ENCODE results near the gene CLEC4F.

DNA sequence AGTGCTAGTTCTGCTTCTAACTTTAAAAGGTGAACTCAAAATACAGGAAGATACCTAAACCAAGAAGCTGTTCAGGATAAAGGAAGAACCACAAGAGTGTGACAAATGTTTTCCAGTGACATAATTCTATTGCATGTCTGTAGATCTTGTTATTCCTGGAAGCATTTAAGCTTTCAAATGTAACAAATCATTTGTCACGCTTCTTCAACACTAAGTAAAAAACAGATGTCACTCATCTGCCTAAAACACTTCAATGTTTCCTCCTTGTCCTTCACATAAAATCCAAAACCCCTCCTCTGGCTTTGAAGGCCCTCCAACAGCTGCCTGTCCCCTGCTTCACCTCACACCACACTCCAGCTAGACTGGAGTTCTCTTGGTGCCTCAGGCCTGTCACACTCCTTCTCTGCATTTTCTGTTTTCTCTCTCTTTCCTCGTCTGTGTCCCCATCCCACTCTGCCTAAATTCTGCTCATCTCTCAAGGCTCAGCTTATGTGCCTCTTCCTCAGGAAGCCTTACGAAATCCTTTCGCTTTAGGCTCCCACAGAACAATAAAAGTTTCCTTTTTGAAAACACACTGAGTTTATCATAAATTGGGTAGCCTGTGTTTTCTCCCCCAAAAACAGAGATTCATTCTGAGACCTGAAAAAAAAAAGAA, 6.4 kb upstream of the CLEC4F start:
- TF ChIP-seq CTCF (conservative IDR thresholded peaks at IDR 0.05; ENCODE audit: low read depth in 2 of 2) (no peak), EZH2phosphoT487 (IDR thresholded peaks at IDR 0.05; ENCODE audit: unreplicated experiment) (no peak), CREB1 (CRISPR knock-in tag; IDR thresholded peaks at IDR 0.05; ENCODE audit: low read depth) (no peak), POLR2AphosphoS5 (IDR thresholded peaks at IDR 0.05; ENCODE audit: low read depth) (no peak), EZH2 (IDR thresholded peaks at IDR 0.05; ENCODE audit: low read depth, unreplicated experiment) (no peak), STAT1 (IDR thresholded peaks at IDR 0.05; ENCODE audit: unreplicated experiment) (no peak), JUNB (IDR thresholded peaks at IDR 0.05; ENCODE audit: unreplicated experiment) (no peak)
- TF ChIP-seq, protein P1, sequence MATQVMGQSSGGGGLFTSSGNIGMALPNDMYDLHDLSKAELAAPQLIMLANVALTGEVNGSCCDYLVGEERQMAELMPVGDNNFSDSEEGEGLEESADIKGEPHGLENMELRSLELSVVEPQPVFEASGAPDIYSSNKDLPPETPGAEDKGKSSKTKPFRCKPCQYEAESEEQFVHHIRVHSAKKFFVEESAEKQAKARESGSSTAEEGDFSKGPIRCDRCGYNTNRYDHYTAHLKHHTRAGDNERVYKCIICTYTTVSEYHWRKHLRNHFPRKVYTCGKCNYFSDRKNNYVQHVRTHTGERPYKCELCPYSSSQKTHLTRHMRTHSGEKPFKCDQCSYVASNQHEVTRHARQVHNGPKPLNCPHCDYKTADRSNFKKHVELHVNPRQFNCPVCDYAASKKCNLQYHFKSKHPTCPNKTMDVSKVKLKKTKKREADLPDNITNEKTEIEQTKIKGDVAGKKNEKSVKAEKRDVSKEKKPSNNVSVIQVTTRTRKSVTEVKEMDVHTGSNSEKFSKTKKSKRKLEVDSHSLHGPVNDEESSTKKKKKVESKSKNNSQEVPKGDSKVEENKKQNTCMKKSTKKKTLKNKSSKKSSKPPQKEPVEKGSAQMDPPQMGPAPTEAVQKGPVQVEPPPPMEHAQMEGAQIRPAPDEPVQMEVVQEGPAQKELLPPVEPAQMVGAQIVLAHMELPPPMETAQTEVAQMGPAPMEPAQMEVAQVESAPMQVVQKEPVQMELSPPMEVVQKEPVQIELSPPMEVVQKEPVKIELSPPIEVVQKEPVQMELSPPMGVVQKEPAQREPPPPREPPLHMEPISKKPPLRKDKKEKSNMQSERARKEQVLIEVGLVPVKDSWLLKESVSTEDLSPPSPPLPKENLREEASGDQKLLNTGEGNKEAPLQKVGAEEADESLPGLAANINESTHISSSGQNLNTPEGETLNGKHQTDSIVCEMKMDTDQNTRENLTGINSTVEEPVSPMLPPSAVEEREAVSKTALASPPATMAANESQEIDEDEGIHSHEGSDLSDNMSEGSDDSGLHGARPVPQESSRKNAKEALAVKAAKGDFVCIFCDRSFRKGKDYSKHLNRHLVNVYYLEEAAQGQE (IDR thresholded peaks at IDR 0.05; ENCODE audit: unreplicated experiment) = no peak
